K562 (cell line): ENCODE results near the gene NDOR1. TPM values are rescaled to one million over a fixed set of nuclear protein-coding genes. Genes with fewer than 3 reads are reported as not detected.

ENCODE experiments used
- ETS2 ChIP-seq: IDR thresholded peaks from 2 replicates; pipeline ENCODE4 v1.6.1; 2016; ENCODE audit warnings: borderline replicate concordance, missing genetic modification characterization, mild to moderate bottlenecking, moderate library complexity, missing compliant biosample characterization; ENCODE audit not compliant: poor library complexity, severe bottlenecking
- ID3 ChIP-seq, 2 experiments: fragments of 250-450 bp in 1 of 2; fragments of 450-650 bp in 1 of 2; sonication (Bioruptor Pico) in 1 of 2; IDR thresholded peaks; 2 replicates each; pipeline versions ENCODE4 v1.6.1 to v1.8.0; 2016 to 2021; ENCODE audit warnings: mild to moderate bottlenecking in 2 of 2, moderate library complexity in 2 of 2, missing compliant biosample characterization in 1 of 2, missing genetic modification characterization in 1 of 2
- MBD2 ChIP-seq: sonication (generic); IDR thresholded peaks from 2 replicates; pipeline ENCODE4 v1.6.1; 2016; ENCODE audit warnings: low read depth, borderline replicate concordance
- RAD21 ChIP-seq, 2 experiments: fragments of 250-450 bp in 1 of 2; fragments of 450-650 bp in 1 of 2; sonication (Bioruptor Pico) in 1 of 2; formaldehyde crosslinking in 1 of 2; IDR thresholded peaks in 1 of 2; conservative IDR thresholded peaks in 1 of 2; 2 replicates each; pipeline versions ENCODE4 v1.4.0 to v1.8.0; 2020 to 2022; ENCODE audit warnings: mild to moderate bottlenecking in 2 of 2, moderate library complexity in 1 of 2
- RBM34 ChIP-seq: fragments of 200-400 bp; formaldehyde crosslinking; IDR thresholded peaks from 2 replicates; pipeline ENCODE4 v1.6.1; 2018; ENCODE audit warnings: low read length, borderline replicate concordance; ENCODE audit not compliant: insufficient read depth
- STAT5A ChIP-seq: IDR thresholded peaks from 2 replicates; pipeline ENCODE4 v1.6.1; 2012; ENCODE audit warnings: low read length, inconsistent platforms, borderline replicate concordance
- VEZF1 ChIP-seq: fragments of 200-800 bp; sonication (Bioruptor generic); IDR thresholded peaks from 2 replicates; pipeline ENCODE4 v1.6.1; 2017; ENCODE audit warnings: missing genetic modification characterization, missing compliant biosample characterization
- ZBTB34 ChIP-seq: fragments of 250-450 bp; sonication (Bioruptor Pico); IDR thresholded peaks from 2 replicates; pipeline ENCODE4 v1.8.0; 2021; ENCODE audit warnings: mild to moderate bottlenecking, moderate library complexity
- ZNF134 ChIP-seq: fragments of 250-450 bp; sonication (Bioruptor Pico); conservative IDR thresholded peaks from 2 replicates; pipeline ENCODE4 v1.4.0; 2020
- ZNF436 ChIP-seq: fragments of 250-450, 450-650 bp; sonication (Bioruptor Pico); formaldehyde crosslinking; IDR thresholded peaks from 2 replicates; pipeline ENCODE4 v1.7.0; 2020; ENCODE audit warnings: mild to moderate bottlenecking
- polyA plus RNA-seq, 8 experiments: library from polyadenylated mRNA; depleted of rRNA in 4 of 8; stranded (reverse) in 5 of 8; unstranded in 3 of 8; fragments of >200 nt; fragmentation: Nextera tagmentation in 2 of 8; fragmentation: Illumina TruSeq in 1 of 8; extraction: Ambion mirVana in 2 of 8; extraction: Trizol in 1 of 8; gene quantifications; 2 replicates each; pipeline versions ENCODE4 v1.2.1 to v1.2.3, GENCODE V29; 2011 to 2014; ENCODE audit warnings: inconsistent platforms in 1 of 8, missing spikeins in 1 of 8
- total RNA-seq, 7 experiments: library from RNA; depleted of rRNA in 6 of 7; stranded (reverse); fragments of >200 nt in 6 of 7; fragmentation: Illumina TruSeq in 2 of 7; extraction: Trizol in 2 of 7; gene quantifications; 2 replicates each; pipeline versions ENCODE4 v1.2.1 to v1.2.3, GENCODE V29; 2011 to 2021; ENCODE audit warnings: low replicate concordance in 1 of 7

NDOR1 gene
- total and polyA plus RNA-seq, 9 of the 15 experiments (the other 6 are each of a cell fraction or from before 2014, with no cell fraction given) = 0.06 to 36.9 (median 6.9) TPM

GRCh38 chr9:137176302-137177182 lies 29.0 kb upstream of the NDOR1 start (continued):
- TF ChIP-seq ZBTB34 (CRISPR knock-in tag) = no peak
- no peak for TF ChIP-seq ID3 (CRISPR knock-in tag; IDR thresholded peaks at IDR 0.05)
- TF ChIP-seq ID3 (tag; IDR thresholded peaks at IDR 0.05) = no peak
- no peak for TF ChIP-seq STAT5A
- no peak for TF ChIP-seq ETS2 (tag)
- TF ChIP-seq RAD21 (CRISPR knock-in tag; conservative IDR thresholded peaks at IDR 0.05 in 1 of 2, IDR thresholded peaks at IDR 0.05 in 1 of 2) = peak; percentile 12 to 56; a peak in 2 of 4 replicates
- 0 out of 2 replicates have a peak, but pooled peaks have one; percentile 35 for TF ChIP-seq ZNF134 (CRISPR knock-in tag)
- TF ChIP-seq VEZF1 (CRISPR knock-in tag) = no peak
- no peak for TF ChIP-seq MBD2
- TF ChIP-seq RBM34 = no peak
- TF ChIP-seq ZNF436 (CRISPR knock-in tag) = no peak
